Spleen (tissue), 11 donors: Measurements from ENCODE around the gene PRR23A. TPM values are rescaled to one million over a fixed set of nuclear protein-coding genes. Genes with fewer than 3 reads are reported as not detected.

Experiments used
- DNase-seq: peaks from one replicate; pipeline ENCODE4 v3.0.0-alpha.2; 2020
- H3K27ac ChIP-seq, 8 donors: fragments of 200-600 bp; sonication (generic) in 7 of 8; 1 replicate in 4 of 8; 2 replicates in 4 of 8; pipeline versions ENCODE4 v1.5.0 to v1.8.0; 2016 to 2021; ENCODE audit warnings: inconsistent platforms in 4 of 8, mild to moderate bottlenecking in 4 of 8, moderate library complexity in 1 of 8
- H3K27me3 ChIP-seq, 7 donors: fragments of 200-600 bp; sonication (generic) in 6 of 7; replicated peaks in 1 of 7; 1 replicate in 4 of 7; 2 replicates in 3 of 7; pipeline versions ENCODE4 v1.5.0 to v1.8.0; 2016 to 2021; ENCODE audit warnings: inconsistent platforms in 3 of 7, mild to moderate bottlenecking in 1 of 7
- H3K36me3 ChIP-seq, 6 donors: fragments of 200-600 bp; sonication (generic) in 5 of 6; 1 replicate in 4 of 6; 2 replicates in 2 of 6; pipeline versions ENCODE4 v1.5.0 to v1.8.0; 2016 to 2021; ENCODE audit warnings: inconsistent platforms in 2 of 6
- H3K4me1 ChIP-seq, 6 donors: fragments of 200-600 bp; sonication (generic) in 5 of 6; 1 replicate in 3 of 6; 2 replicates in 3 of 6; pipeline versions ENCODE4 v1.5.0 to v1.8.0; 2016 to 2021; ENCODE audit warnings: inconsistent platforms in 3 of 6
- H3K4me3 ChIP-seq, 8 donors: fragments of 200-600 bp; sonication (generic) in 7 of 8; 1 replicate in 4 of 8; 2 replicates in 4 of 8; pipeline versions ENCODE4 v1.5.0 to v1.8.0; 2016 to 2021; ENCODE audit warnings: inconsistent platforms in 4 of 8, mild to moderate bottlenecking in 4 of 8, moderate library complexity in 2 of 8
- H3K9me3 ChIP-seq, 8 donors: fragments of 200-600 bp; sonication (generic) in 7 of 8; 1 replicate in 4 of 8; 2 replicates in 4 of 8; pipeline versions ENCODE4 v1.5.0 to v1.8.0; 2016 to 2021; ENCODE audit warnings: inconsistent platforms in 4 of 8
- POLR2A ChIP-seq, 3 donors: fragments of 450-650 bp; IDR thresholded peaks; one replicate each; pipeline ENCODE4 v1.5.1; 2017; ENCODE audit warnings: antibody characterized with exemption in 3 of 3, mild to moderate bottlenecking in 1 of 3
- POLR2AphosphoS5 ChIP-seq, 3 donors: sonication (generic); formaldehyde crosslinking; IDR thresholded peaks; one replicate each; pipeline ENCODE4 v1.5.1; 2017; ENCODE audit warnings: antibody characterized with exemption in 3 of 3
- WGBS, 5 donors: extraction: QIAGEN DNeasy Blood & Tissue Kit in 3 of 5; methylation state at CpG; one replicate each; pipeline versions ENCODE4 v1.1.5 to v1.1.7; 2013 to 2018; 5-methylcytosine and 5-hydroxymethylcytosine counted together
- intact Hi-C: fragments of 100-400 bp; cut with DNase I; formaldehyde crosslinking; loops from one replicate; pipeline ENCODE4 v1.15.0; 2023; ENCODE audit warnings: low total_unique reads
- polyA plus RNA-seq, 3 donors: library from polyadenylated mRNA; stranded (reverse); fragments of 200-250 nt; gene quantifications; one replicate each; pipeline ENCODE4 v1.2.1, GENCODE V29; 2013
- total RNA-seq, 7 donors: library from RNA; depleted of rRNA in 3 of 7; stranded (reverse); fragments of >200 nt in 3 of 7; fragmentation: NEBNext Ultra II Directional in 4 of 7; extraction: Animal tissue kit (Norgen Biotek cat#: 25700) in 4 of 7; gene quantifications; one replicate each; pipeline versions ENCODE4 v1.1.0 to v1.2.1, GENCODE V29; 2016 to 2021
- TF ChIP-seq, protein P1 (sequence below), 11 experiments: fragments of 200-600 bp in 7 of 11; fragments of 450-650 bp in 4 of 11; sonication (generic) in 4 of 11; IDR thresholded peaks in 8 of 11; conservative IDR thresholded peaks in 3 of 11; 1 replicate in 7 of 11; 2 replicates in 4 of 11; pipeline versions ENCODE4 v1.4.0 to v1.8.0; 2016 to 2021; ENCODE audit warnings: antibody characterized with exemption in 11 of 11, inconsistent platforms in 4 of 11, mild to moderate bottlenecking in 1 of 11
- donor health status: healthy with polysubstance abuse.
- donor health status: DM: no; HTN: no; CAD: no; lungs with moderate emphysema.
- donor health status: DM: no; HTN: no; CAD: no.
- donor health status: Bipolar disorder and iron deficiency.
- donor health status: healthy.
- donor health status: DM: no; HTN: no; CAD: no.
- donor health status: DM: yes; HTN: yes; CAD: no.

PRR23A gene
- total and polyA plus RNA-seq, 10 donors: not detected

DNA sequence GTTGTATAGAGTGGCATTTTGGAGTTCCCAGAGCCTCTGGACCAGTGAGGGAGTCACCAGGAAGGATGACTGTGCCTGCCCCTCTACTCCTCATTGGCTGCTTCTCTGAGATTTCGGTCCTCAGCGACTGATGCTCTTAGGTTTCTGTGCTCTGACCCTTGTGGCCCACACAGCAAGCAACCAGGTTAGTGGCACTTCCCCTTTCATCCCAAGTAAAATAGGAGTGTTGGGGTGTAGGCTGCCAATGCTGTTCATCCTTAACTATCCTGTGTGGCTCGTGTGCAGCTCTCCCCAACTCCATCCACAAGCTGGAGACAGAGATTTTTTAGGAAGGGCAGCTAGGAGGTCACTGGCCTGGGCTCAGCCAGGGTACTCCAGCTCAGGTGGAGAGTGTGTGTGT, 21.3 kb downstream of the PRR23A start:
- no peaks in the 10 kb centered on the region for H3K36me3 ChIP-seq
- no peak for TF ChIP-seq POLR2A (IDR thresholded peaks at IDR 0.05)
- TF ChIP-seq, protein P1, sequence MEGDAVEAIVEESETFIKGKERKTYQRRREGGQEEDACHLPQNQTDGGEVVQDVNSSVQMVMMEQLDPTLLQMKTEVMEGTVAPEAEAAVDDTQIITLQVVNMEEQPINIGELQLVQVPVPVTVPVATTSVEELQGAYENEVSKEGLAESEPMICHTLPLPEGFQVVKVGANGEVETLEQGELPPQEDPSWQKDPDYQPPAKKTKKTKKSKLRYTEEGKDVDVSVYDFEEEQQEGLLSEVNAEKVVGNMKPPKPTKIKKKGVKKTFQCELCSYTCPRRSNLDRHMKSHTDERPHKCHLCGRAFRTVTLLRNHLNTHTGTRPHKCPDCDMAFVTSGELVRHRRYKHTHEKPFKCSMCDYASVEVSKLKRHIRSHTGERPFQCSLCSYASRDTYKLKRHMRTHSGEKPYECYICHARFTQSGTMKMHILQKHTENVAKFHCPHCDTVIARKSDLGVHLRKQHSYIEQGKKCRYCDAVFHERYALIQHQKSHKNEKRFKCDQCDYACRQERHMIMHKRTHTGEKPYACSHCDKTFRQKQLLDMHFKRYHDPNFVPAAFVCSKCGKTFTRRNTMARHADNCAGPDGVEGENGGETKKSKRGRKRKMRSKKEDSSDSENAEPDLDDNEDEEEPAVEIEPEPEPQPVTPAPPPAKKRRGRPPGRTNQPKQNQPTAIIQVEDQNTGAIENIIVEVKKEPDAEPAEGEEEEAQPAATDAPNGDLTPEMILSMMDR (IDR thresholded peaks at IDR 0.05 in 8 of 11, conservative IDR thresholded peaks at IDR 0.05 in 3 of 11): no peak
- no peak for TF ChIP-seq POLR2AphosphoS5 (IDR thresholded peaks at IDR 0.05)
- no peak overlapping the region for H3K4me3 ChIP-seq
- no peak overlapping the region for H3K27ac ChIP-seq
- H3K9me3 ChIP-seq: no peaks in the 10 kb centered on the region
- H3K27me3 ChIP-seq: peaks cover 0 to 8% (median 0%) of the 10 kb centered on the region in 7 donors
- whole genome bisulfite sequencing, 5 donors: 34 to 88% (median 64%) methylated on average over 3 of the region's 3 CpGs
- no peaks in the 10 kb centered on the region for H3K4me1 ChIP-seq
- intact Hi-C loops: no loop called here
- no peak for DNase-seq

DNA sequence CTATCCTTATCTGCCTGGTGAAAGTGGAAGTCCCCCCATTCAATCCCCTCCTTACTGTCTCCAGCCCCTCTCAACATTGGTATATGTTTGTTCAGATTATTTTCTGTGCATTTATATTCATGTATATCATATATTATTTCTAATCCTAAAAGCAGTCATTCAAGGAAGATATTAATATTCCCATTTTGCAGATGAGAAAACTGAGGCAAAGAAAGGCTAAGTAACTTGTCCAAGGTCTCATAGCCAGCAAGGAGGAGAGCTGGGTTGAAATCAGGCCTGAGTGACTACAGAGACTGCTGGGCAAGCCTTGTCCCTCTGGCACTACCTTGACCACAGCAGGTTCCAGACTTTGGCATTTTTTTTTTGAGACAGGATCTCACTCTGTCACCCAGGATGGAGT, 30.0 kb downstream of the PRR23A start:
- no peak for TF ChIP-seq POLR2AphosphoS5 (IDR thresholded peaks at IDR 0.05)
- TF ChIP-seq POLR2A (IDR thresholded peaks at IDR 0.05): no peak
- TF ChIP-seq, protein P1 (IDR thresholded peaks at IDR 0.05 in 8 of 11, conservative IDR thresholded peaks at IDR 0.05 in 3 of 11): no peak
- DNase-seq: no peak
- intact Hi-C loops: no loop called here

DNA sequence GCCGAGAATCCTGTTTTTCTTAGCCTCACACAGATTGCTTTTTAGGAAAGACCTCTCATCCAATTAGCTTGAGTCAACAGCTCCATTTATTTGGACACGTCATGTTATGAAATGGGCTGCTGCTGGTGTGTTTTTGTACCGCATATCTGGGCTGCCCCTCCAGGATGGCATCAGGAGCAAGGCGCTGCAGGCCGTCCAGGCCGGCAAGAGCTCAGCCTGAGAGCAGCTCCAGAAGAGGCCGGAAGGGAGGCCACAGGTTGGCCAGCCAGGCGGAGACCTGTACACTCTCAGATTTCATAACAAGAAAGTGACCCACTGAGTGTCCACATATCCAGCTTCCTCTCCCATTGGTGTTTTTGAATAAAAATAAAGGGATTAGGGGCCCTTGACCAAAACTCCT, 30.7 kb downstream of the PRR23A start:
- no peak overlapping the region for H3K27ac ChIP-seq
- intact Hi-C loops: no loop called here
- H3K9me3 ChIP-seq: no peaks in the 10 kb centered on the region
- no peak overlapping the region for H3K4me3 ChIP-seq
- H3K36me3 ChIP-seq: no peaks in the 10 kb centered on the region
- H3K4me1 ChIP-seq: no peaks in the 10 kb centered on the region
- 87 to 94% (median 93%) methylated on average over 4 to 8 of the region's 8 CpGs for WGBS, 5 donors
- peaks cover 0 to 22% (median 0%) of the 10 kb centered on the region in 7 donors for H3K27me3 ChIP-seq
- DNase-seq: no peak
- TF ChIP-seq POLR2A (IDR thresholded peaks at IDR 0.05) (no peak), POLR2AphosphoS5 (IDR thresholded peaks at IDR 0.05) (no peak)
- TF ChIP-seq, protein P1 (IDR thresholded peaks at IDR 0.05 in 8 of 11, conservative IDR thresholded peaks at IDR 0.05 in 3 of 11): no peak

More for the DNA sequence above, 30.0 kb downstream of the PRR23A start:
- Histone ChIP-seq H3K36me3 (no peaks in the 10 kb centered on the region), H3K27me3 (peaks cover 0 to 16% (median 0%) of the 10 kb centered on the region in 7 donors), H3K4me3 (no peak overlapping the region), H3K4me1 (no peaks in the 10 kb centered on the region), H3K9me3 (no peaks in the 10 kb centered on the region), H3K27ac (no peak overlapping the region)

DNA sequence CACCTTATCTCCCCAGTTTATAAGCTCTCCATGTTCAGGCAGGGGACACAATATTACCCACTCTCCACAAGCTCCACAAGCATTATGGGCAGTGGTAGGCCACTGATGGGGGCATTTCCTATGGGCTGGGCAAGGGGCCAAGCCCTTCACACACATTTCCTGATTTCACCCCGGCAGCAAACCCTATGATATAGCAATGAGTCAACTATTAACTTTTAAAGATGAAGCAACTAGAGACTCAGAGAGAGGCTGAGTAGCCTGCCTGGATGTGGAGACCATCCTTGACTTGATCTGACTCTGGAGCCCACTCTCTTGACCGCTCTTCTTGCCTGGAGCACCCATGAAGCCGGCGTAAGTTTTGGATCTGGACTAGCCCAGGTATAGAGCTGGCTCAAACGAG, 31.6 kb downstream of the PRR23A start:
- Histone ChIP-seq H3K36me3 (no peaks in the 10 kb centered on the region), H3K27ac (no peak overlapping the region), H3K4me3 (no peak overlapping the region), H3K4me1 (no peaks in the 10 kb centered on the region), H3K27me3 (peaks cover 0 to 25% (median 0%) of the 10 kb centered on the region in 7 donors), H3K9me3 (no peaks in the 10 kb centered on the region)
- intact Hi-C loops: no loop called here
- TF ChIP-seq POLR2AphosphoS5 (IDR thresholded peaks at IDR 0.05) (no peak), POLR2A (IDR thresholded peaks at IDR 0.05) (no peak)
- TF ChIP-seq, protein P1 (IDR thresholded peaks at IDR 0.05 in 8 of 11, conservative IDR thresholded peaks at IDR 0.05 in 3 of 11): no peak
- WGBS, 5 donors: 61 to 75% (median 70%) methylated on average over 5 of the region's 5 CpGs
- no peak for DNase-seq
